AG10803 (cell line): ENCODE results near the gene LSM4.
A peak's percentile ranks its signal among the peaks of the same experiment; 100 is the strongest.

Experiments
- DNase-seq: peaks from one replicate; pipeline ENCODE4 v3.0.0; 2010; ENCODE audit warnings: low read depth
- H3K4me3 ChIP-seq: 2 replicates; pipeline ENCODE4 v1.5.1; 2011; ENCODE audit warnings: mild to moderate bottlenecking, low read length, control low read depth
- TF ChIP-seq, protein P1 (sequence below): conservative IDR thresholded peaks from 2 replicates; pipeline ENCODE4 v1.5.1; 2011; ENCODE audit warnings: mild to moderate bottlenecking, low read length, control low read depth, inconsistent platforms

Gene LSM4

DNA sequence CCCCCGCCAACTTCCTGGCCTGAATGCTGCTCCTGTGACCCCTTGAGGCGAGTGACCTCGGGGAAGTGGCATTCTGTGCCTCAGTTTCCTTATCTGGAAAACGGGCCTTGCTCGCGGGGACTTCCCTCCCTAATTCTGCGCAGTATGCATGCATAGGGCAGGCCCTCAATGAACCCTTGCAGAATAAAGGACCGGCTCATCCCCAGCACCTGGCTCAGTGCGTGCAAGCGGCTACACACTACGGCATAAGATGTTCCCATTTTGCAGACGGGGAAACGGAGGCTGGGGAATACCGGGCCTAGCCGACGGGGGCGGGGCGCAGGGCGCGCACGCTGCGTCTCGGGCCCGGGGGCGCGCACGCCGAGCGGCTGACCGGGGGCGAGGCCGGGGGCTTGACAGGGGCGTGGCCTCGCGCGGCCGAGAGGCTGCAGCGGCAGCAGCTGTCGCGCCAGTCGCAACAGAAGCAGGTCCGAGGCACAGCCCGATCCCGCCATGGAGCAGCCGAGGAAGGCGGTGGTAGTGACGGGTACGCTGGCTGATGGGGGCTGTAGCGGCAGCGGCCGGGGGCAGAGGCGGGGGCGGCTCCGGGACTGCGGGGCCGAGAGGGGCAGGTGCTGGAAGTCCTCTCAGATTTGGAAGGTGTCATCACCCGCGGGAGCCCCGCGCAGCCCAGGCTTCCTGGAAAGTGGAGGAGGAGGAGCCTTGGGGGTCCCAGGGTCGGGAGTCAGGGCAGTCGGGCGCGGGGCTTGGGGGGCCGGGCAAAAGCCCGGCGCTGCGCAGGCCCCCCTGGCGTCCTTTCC lies 17.5 kb upstream of the LSM4 start, which contains the start of gene PGPEP1:
PGPEP1 (plus strand) TSS at position 409 of the 800 bp plus-strand sequence; CDS start at position 493, 84 bp downstream.
- TF ChIP-seq, protein P1, sequence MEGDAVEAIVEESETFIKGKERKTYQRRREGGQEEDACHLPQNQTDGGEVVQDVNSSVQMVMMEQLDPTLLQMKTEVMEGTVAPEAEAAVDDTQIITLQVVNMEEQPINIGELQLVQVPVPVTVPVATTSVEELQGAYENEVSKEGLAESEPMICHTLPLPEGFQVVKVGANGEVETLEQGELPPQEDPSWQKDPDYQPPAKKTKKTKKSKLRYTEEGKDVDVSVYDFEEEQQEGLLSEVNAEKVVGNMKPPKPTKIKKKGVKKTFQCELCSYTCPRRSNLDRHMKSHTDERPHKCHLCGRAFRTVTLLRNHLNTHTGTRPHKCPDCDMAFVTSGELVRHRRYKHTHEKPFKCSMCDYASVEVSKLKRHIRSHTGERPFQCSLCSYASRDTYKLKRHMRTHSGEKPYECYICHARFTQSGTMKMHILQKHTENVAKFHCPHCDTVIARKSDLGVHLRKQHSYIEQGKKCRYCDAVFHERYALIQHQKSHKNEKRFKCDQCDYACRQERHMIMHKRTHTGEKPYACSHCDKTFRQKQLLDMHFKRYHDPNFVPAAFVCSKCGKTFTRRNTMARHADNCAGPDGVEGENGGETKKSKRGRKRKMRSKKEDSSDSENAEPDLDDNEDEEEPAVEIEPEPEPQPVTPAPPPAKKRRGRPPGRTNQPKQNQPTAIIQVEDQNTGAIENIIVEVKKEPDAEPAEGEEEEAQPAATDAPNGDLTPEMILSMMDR: no peak
- DNase-seq: peak; percentile 43

DNA sequence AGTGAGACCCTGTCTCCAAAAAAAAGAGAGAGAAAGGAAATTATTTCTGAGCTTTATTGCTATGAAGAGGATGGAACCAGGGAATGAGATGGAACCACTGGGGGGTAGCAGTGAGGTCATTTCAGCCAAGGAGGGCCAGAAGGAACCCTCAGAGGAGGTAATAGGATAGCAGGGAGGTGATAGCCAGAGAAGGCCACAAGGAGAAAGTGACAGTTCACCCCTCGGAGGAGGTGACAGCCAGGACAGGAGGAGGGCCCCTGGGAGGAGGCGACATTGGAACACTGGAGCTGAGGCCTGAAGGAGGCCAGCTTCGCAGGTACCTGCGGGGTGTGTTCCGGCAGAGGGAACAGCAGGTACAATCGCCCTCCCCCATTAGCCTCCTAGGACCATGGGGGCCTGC lies 16.8 kb upstream of the LSM4 start:
- no peak for DNase-seq
- TF ChIP-seq, protein P1: peak; percentile 39
- H3K4me3 ChIP-seq: peak overlapping the region; percentile 81; the same call in 1 of the 2 replicates

More for the DNA sequence above, 17.5 kb upstream of the LSM4 start, which contains the start of gene PGPEP1:
- H3K4me3 ChIP-seq: peak within 1 kb of the TSS; percentile 81

DNA sequence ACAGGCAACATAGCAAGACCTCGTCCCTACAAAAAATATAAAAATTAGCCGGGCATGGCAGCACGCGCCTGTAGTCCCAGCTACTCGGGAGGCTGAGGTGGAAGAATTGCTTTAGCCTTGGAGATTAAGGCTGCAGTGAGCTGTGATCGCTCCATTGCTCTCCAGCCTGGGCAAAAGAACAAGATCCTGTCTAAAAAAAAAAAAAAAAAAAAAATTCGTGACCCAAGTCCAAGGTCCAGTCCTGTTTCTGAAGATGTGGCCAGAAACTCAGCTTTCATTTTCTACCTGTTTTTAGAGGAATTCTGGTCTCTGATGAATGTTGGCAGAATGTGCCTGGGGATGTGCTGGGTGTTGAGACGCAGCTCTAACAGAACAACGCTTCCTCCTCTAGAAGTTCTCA lies 15.7 kb upstream of the LSM4 start:
- TF ChIP-seq, protein P1: no peak
- DNase-seq: no peak
- no peak overlapping the region for H3K4me3 ChIP-seq

DNA sequence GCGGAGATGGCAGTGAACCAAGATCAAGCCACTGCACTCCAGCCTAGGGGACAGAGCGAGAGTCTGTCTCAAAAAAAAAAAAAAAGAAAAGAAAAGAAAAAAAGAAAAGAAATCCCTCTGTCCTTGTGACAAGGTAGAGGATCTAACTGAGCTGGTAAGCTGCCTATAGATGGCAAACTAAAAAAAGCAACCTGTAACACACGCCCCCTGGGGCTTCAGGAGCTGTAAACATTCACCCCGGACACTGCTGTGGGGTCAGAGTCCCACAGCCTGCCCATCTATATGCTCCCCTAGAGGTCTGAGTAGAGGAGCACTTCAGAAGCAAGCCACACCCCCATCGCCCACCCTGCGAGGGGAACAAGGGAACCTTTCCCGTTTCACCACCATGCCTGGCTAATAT lies 13.2 kb upstream of the LSM4 start:
- DNase-seq: no peak
- TF ChIP-seq, protein P1: no peak
- no peak overlapping the region for H3K4me3 ChIP-seq

DNA sequence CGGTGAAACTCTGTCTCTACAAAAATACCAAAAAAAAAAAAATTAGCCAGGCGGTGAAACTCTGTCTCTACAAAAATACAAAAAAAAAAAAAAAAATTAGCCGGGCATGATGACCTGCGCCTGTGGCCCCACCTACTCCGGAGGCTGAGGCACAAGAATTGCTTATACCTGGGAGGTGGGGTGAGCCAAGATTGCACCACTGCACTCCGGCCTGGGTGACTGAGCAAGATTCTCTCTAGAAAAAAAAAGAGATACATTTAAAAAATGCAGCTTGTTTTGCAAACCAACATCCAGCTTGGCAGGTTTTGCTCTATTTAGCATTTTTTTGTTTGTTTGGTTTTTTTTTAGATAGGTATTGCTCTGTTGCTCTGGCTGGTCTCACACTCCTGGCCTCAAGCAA lies 10.8 kb upstream of the LSM4 start:
- TF ChIP-seq, protein P1: no peak
- H3K4me3 ChIP-seq: no peak overlapping the region

DNA sequence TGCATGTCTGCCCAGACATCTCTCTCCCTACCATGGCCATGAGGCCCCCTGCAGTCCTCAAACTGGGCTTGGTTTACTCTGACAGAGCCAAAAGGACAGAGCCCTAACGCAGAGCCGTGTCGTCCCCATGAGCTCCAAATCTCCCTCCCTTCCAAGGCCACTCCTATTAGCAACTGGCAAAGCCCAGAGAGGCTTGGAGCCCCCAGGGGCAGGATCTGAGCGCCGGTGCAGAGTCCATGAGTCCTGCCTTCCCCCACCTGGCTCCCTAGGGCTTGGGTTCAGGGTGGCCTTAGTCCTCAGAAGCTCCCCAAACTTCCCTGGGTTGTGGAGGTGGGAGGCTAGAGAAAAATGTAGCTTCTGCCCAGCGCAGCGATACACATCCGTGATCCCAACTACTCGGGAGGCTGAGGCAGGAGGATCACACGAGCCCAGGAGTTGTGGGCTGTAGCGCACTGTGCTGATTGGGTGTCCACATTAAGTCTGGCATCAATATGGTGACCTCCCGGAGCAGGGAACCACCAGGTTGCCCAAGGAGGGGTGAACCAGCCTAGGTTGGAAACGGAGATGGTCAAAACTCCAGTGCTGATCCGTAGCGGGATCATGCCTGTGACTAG lies 10.1 kb upstream of the LSM4 start:
- no peak for DNase-seq
- TF ChIP-seq, protein P1: no peak
- no peak overlapping the region for H3K4me3 ChIP-seq

More for the DNA sequence above, 10.8 kb upstream of the LSM4 start:
- DNase-seq: no peak
